GM23248 (cell line): Measurements from ENCODE around the gene ESPN. TPM values are rescaled to one million over a fixed set of nuclear protein-coding genes. Genes with fewer than 3 reads are reported as not detected.
"Not testable (repeated sequence)": the region's sequence is repeated elsewhere in the genome, so short reads cannot be mapped to it uniquely, and the experiment has no call there.

Experiments used
- DNase-seq: peaks from one replicate; pipeline ENCODE4 v3.0.0-alpha.2; 2015
- H2AFZ ChIP-seq: fragments of 200-600 bp; sonication (generic); 2 replicates; pipeline ENCODE4 v1.6.1; 2016; ENCODE audit warnings: antibody characterized with exemption
- H3F3A ChIP-seq: fragments of 200-600 bp; sonication (generic); 2 replicates; pipeline ENCODE4 v1.6.1; 2016; ENCODE audit warnings: mild to moderate bottlenecking, antibody characterized with exemption, mixed run types; ENCODE audit not compliant: insufficient read depth
- H3K27ac ChIP-seq: fragments of 200-600 bp; sonication (generic); 2 replicates; pipeline ENCODE4 v1.5.1; 2016; ENCODE audit warnings: mild to moderate bottlenecking
- H3K27me3 ChIP-seq: fragments of 200-600 bp; sonication (generic); replicated peaks from 2 replicates; pipeline ENCODE4 v1.6.1; 2016; ENCODE audit warnings: mild to moderate bottlenecking; ENCODE audit not compliant: insufficient read depth
- H3K36me3 ChIP-seq: fragments of 200-600 bp; sonication (generic); 2 replicates; pipeline ENCODE4 v1.6.1; 2016; ENCODE audit warnings: low read depth, mild to moderate bottlenecking
- H3K4me1 ChIP-seq: fragments of 200-600 bp; sonication (generic); 2 replicates; pipeline ENCODE4 v1.6.1; 2016; ENCODE audit warnings: mild to moderate bottlenecking; ENCODE audit not compliant: insufficient read depth
- H3K4me2 ChIP-seq: fragments of 200-600 bp; sonication (generic); one replicate; pipeline ENCODE4 v1.6.1; 2016; ENCODE audit warnings: mild to moderate bottlenecking; ENCODE audit not compliant: unreplicated experiment
- H3K4me3 ChIP-seq: fragments of 200-600 bp; sonication (generic); 2 replicates; pipeline ENCODE4 v1.5.1; 2016; ENCODE audit warnings: mild to moderate bottlenecking
- H3K79me2 ChIP-seq: fragments of 200-600 bp; sonication (generic); 2 replicates; pipeline ENCODE4 v1.6.1; 2016; ENCODE audit warnings: mild to moderate bottlenecking; ENCODE audit not compliant: insufficient read depth
- H3K9ac ChIP-seq: fragments of 200-600 bp; sonication (generic); 2 replicates; pipeline ENCODE4 v1.6.1; 2016; ENCODE audit warnings: mild to moderate bottlenecking
- H3K9me2 ChIP-seq: fragments of 200-600 bp; sonication (generic); 2 replicates; pipeline ENCODE4 v1.6.1; 2016; ENCODE audit warnings: mixed run types, mild to moderate bottlenecking, moderate library complexity; ENCODE audit not compliant: insufficient read depth
- H3K9me3 ChIP-seq: fragments of 200-600 bp; sonication (generic); one replicate; pipeline ENCODE4 v1.6.1; 2017; ENCODE audit warnings: low read depth
- H4K20me1 ChIP-seq: fragments of 200-600 bp; sonication (generic); 2 replicates; pipeline ENCODE4 v1.6.0; 2016; ENCODE audit not compliant: insufficient read depth
- EZH2 ChIP-seq: fragments of 200-600 bp; sonication (generic); IDR thresholded peaks from 2 replicates; pipeline ENCODE4 v1.6.1; 2018; ENCODE audit warnings: antibody characterized with exemption, mild to moderate bottlenecking; ENCODE audit not compliant: insufficient read depth, poor library complexity, severe bottlenecking
- EZH2phosphoT487 ChIP-seq: fragments of 200-600 bp; sonication (generic); IDR thresholded peaks from 2 replicates; pipeline ENCODE4 v1.6.1; 2018; ENCODE audit warnings: antibody characterized with exemption, moderate library complexity, mild to moderate bottlenecking, low read depth; ENCODE audit not compliant: insufficient read depth
- WGBS, 2 experiments: methylation state at CpG; one replicate each; pipeline ENCODE4 v1.1.6; 2015 to 2017; ENCODE audit warnings: low lambda C conversion rate in 2 of 2, low coverage in 1 of 2; ENCODE audit errors: missing lambda C conversion rate in 2 of 2; 5-methylcytosine and 5-hydroxymethylcytosine counted together
- in situ Hi-C: fragments of 300-500 bp; cut with MboI; formaldehyde crosslinking; loops from 2 replicates; pipeline ENCODE4 v1.15.0; 2020
- polyA plus RNA-seq: library from polyadenylated mRNA; unstranded; fragments of >200 nt; fragmentation: Nextera tagmentation; extraction: Ambion mirVana; gene quantifications from 2 replicates; pipeline ENCODE4 v1.2.1, GENCODE V29; 2016
- total RNA-seq: library from RNA; depleted of rRNA; stranded (reverse); fragments of >200 nt; shearing (Covaris generic); gene quantifications from 2 replicates; pipeline ENCODE4 v1.2.3, GENCODE V29; 2014

Gene ESPN
- total and polyA plus RNA-seq, 2 experiments from 2014 or later, result not detected

DNA sequence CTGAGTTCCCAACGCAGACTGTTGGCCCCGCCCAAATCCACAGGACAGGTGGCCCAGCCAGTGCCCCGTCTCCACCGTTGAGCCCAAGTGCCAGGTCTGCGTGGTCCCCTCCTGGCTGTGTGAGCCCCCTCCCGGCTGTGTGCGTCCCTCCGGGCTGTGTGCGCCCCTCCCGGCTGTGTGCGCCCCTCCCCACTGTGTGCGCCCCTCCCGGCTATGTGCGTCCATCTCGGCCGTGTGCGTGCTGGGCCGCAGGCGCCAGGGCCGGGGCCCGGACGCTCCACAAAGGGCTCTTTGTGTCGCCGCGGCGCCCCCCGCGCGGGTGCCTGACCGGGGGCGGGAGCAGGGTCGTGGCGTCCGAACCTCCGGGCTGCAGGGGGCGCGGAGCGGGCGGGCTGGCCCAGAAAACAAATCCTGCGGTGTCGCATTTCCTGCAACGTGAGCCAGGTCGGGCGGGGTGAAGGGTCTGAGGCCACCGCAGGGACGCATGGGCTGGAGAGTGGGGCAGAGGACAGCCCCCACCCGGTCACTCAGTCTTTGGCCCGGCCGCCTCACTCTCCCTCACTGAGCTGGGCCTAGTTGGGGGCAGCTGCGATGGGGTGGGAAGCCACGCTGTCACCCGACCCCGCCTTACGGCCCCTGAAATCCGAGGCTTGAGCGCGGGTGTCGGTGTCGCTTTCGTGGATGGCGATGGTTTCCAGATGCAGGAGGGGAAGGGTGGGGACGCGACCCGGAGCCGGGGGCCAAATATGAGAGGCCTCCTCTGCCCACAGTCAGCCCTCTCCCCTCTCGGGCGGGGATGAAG is 22.6 kb downstream of the ESPN start:
- TF ChIP-seq EZH2, result no peak
- no peak for TF ChIP-seq EZH2phosphoT487
- no peaks in the 10 kb centered on the region for H4K20me1 ChIP-seq
- H3K9ac ChIP-seq, result no peak overlapping the region
- whole genome bisulfite sequencing, 2 experiments, result 5 to 8% methylated on average over 51 to 59 of the region's 67 CpGs
- peaks cover 40% of the 10 kb centered on the region for H3K27me3 ChIP-seq
- DNase-seq, result no peak
- no peak overlapping the region for H3K4me2 ChIP-seq
- no peaks in the 10 kb centered on the region for H3F3A ChIP-seq
- no peak overlapping the region for H3K27ac ChIP-seq
- no peaks in the 10 kb centered on the region for H3K9me2 ChIP-seq
- H3K4me3 ChIP-seq, result no peak overlapping the region
- H3K79me2 ChIP-seq, result no peaks in the 10 kb centered on the region
- no peaks in the 10 kb centered on the region for H3K36me3 ChIP-seq
- in situ Hi-C loops, result no loop called here
- H2AFZ ChIP-seq, result no peak overlapping the region
- H3K9me3 ChIP-seq, result no peaks in the 10 kb centered on the region
- no peaks in the 10 kb centered on the region for H3K4me1 ChIP-seq

GRCh38 chr1:6447818-6448748 is 23.5 kb downstream of the ESPN start:
- peaks cover 49% of the 10 kb centered on the region for H3K27me3 ChIP-seq

DNA sequence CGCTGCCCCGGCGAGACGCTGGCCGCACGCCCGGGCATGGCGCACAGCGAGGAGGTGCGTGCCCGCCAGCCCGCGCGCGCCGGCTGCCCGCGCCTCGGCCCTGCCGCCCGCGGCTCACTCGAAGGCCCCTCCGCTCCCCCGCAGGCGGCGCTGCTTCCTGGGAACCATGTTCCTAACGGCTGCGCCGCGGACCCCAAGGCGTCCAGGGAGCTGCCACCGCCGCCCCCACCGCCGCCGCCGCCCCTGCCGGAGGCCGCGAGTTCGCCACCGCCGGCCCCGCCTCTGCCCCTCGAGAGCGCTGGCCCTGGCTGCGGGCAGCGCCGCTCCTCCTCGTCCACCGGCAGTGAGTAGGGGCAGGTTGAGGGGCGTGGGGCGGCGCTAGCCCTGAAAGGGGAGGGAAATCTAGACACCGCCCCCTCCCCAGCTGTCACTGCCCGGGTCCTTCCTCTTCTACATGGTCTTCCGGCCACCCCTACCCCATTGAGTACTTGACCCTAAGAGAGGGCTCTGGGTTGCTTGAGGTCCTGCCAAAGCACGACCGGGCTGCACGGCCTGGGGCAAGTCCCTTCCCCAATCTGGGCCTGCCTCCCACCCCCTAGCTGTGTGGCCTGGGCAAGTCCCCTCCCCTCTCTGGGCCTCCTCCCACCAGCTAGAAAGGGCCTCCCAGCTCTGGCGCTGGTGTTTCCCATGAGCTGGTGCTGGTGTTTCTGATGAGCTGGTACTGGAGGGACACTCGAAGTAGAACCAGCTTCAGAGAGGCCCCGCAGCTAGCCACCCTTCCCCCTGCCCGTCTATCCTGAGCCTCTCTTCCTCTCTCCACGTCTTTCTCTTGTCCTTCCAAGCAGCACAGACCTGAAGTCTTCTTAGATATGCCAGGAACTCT is 24.4 kb downstream of the ESPN start:
- Histone ChIP-seq H2AFZ (no peak overlapping the region), H3K9me3 (no peaks in the 10 kb centered on the region), H3K36me3 (no peaks in the 10 kb centered on the region), H3K4me3 (no peak overlapping the region), H3F3A (no peaks in the 10 kb centered on the region), H3K9me2 (no peaks in the 10 kb centered on the region), H3K79me2 (no peaks in the 10 kb centered on the region), H4K20me1 (no peaks in the 10 kb centered on the region), H3K27ac (no peak overlapping the region), H3K27me3 (peaks cover 55% of the 10 kb centered on the region), H3K4me1 (no peaks in the 10 kb centered on the region), H3K4me2 (no peak overlapping the region), H3K9ac (no peak overlapping the region)
- in situ Hi-C loops, result no loop called here
- WGBS, 2 experiments, result 5 to 10% methylated on average over 21 to 55 of the region's 66 CpGs
- DNase-seq, result peak; percentile 51
- peak; percentile 82 for TF ChIP-seq EZH2
- no peak for TF ChIP-seq EZH2phosphoT487

More at GRCh38 chr1:6447818-6448748, 23.5 kb downstream of the ESPN start:
- Histone ChIP-seq H3K4me2 (no peak overlapping the region), H2AFZ (no peak overlapping the region), H3K27ac (no peak overlapping the region), H3K4me1 (no peaks in the 10 kb centered on the region), H3K9me3 (no peaks in the 10 kb centered on the region), H4K20me1 (no peaks in the 10 kb centered on the region), H3K9me2 (no peaks in the 10 kb centered on the region), H3K36me3 (no peaks in the 10 kb centered on the region), H3K9ac (no peak overlapping the region), H3K4me3 (no peak overlapping the region), H3F3A (no peaks in the 10 kb centered on the region), H3K79me2 (no peaks in the 10 kb centered on the region)
- no peak for DNase-seq
- in situ Hi-C loops, result no loop called here
- no peak for TF ChIP-seq EZH2phosphoT487
- peak; percentile 76 for TF ChIP-seq EZH2
- 3 to 4% methylated on average over 46 to 47 of the region's 68 CpGs for WGBS, 2 experiments

DNA sequence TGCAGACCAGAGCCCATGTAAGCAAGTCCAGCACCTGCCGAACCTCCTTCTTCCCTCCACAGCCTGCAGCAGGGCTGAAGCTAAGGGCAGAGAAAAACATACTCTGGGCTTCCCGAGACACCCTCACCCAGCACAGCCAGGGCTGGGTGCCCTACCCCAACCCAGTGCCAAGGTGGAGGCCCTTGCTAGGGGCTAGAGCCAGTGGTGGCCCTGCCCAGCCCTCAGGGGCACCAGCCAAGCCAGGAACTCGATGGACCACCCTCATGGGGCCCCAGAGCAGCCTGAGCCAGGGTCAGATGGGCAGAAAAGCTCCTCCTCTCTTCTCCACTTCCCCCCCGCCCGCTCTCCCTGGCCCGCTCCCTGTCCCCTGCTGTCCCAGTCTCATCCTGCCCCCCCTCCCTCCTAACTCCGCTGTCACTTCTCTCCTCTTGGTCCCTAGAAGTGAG is 25.5 kb downstream of the ESPN start:
- Histone ChIP-seq H3K27me3 (peaks cover 66% of the 10 kb centered on the region), H3K4me2 (no peak overlapping the region), H3K4me3 (no peak overlapping the region), H4K20me1 (no peaks in the 10 kb centered on the region), H2AFZ (no peak overlapping the region), H3K4me1 (no peaks in the 10 kb centered on the region), H3K79me2 (no peaks in the 10 kb centered on the region), H3K9me3 (no peaks in the 10 kb centered on the region), H3K27ac (no peak overlapping the region), H3K36me3 (no peaks in the 10 kb centered on the region), H3K9me2 (no peaks in the 10 kb centered on the region), H3K9ac (no peak overlapping the region), H3F3A (no peaks in the 10 kb centered on the region)
- WGBS, 2 experiments, result 20 to 33% methylated on average over 3 to 7 of the region's 7 CpGs
- TF ChIP-seq EZH2phosphoT487 (no peak), EZH2 (no peak)
- in situ Hi-C loops, result no loop called here
- DNase-seq, result no peak

GRCh38 chr1:6450486-6450885 is 25.9 kb downstream of the ESPN start:
- H3K4me3 ChIP-seq, H3K4me1 ChIP-seq, H3K4me2 ChIP-seq, H3K36me3 ChIP-seq, H2AFZ ChIP-seq, H3K9me3 ChIP-seq, DNase-seq, H3K79me2 ChIP-seq, H4K20me1 ChIP-seq, in situ Hi-C loops, H3F3A ChIP-seq, H3K27ac ChIP-seq, H3K9ac ChIP-seq, H3K9me2 ChIP-seq: not testable (repeated sequence)
- WGBS, 2 experiments, result 26 to 34% methylated on average over 8 to 10 of the region's 10 CpGs
- peaks cover 69% of the 10 kb centered on the region for H3K27me3 ChIP-seq
